Keratinocyte (primary cell): ENCODE results near the gene FAM120B. TPM values are rescaled to one million over a fixed set of nuclear protein-coding genes. Genes with fewer than 3 reads are reported as not detected.

Experiments used
- DNase-seq: peaks from one replicate; pipeline ENCODE4 v3.0.0-alpha.2; 2011; ENCODE audit warnings: low read depth, missing footprints, low spot score
- FAIRE-seq: peaks from 2 replicates; lab custom pipeline; 2011; peaks lifted over from hg19 to GRCh38; lab: Jason Lieb, UNC
- H2AFZ ChIP-seq: 2 replicates; pipeline ENCODE4 v1.6.0; 2012; ENCODE audit warnings: low read length, control low read depth, inconsistent platforms; ENCODE audit not compliant: control insufficient read depth
- H3K27ac ChIP-seq: 2 replicates; pipeline ENCODE4 v1.5.1; 2011; ENCODE audit warnings: low read length; ENCODE audit not compliant: control insufficient read depth, insufficient read depth
- H3K27me3 ChIP-seq: 3 replicates; pipeline ENCODE4 v1.6.0; 2011; ENCODE audit warnings: low read length; ENCODE audit not compliant: control insufficient read depth, insufficient read depth; ENCODE audit errors: extremely low read depth
- H3K36me3 ChIP-seq, 2 experiments: 2 replicates in 1 of 2; 3 replicates in 1 of 2; pipeline ENCODE4 v1.5.1; 2011; ENCODE audit warnings: low read length in 2 of 2, mild to moderate bottlenecking in 1 of 2; ENCODE audit not compliant: control insufficient read depth in 2 of 2, insufficient read depth in 2 of 2; ENCODE audit errors: extremely low read depth in 1 of 2
- H3K4me1 ChIP-seq: 3 replicates; pipeline ENCODE4 v1.5.1; 2011; ENCODE audit warnings: low read length; ENCODE audit not compliant: control insufficient read depth, insufficient read depth; ENCODE audit errors: extremely low read depth
- H3K4me2 ChIP-seq: 3 replicates; pipeline ENCODE4 v1.6.0; 2011; ENCODE audit warnings: low read depth, low read length; ENCODE audit not compliant: control insufficient read depth, insufficient read depth; ENCODE audit errors: extremely low read depth
- H3K4me3 ChIP-seq, 3 experiments: fragments of 200-600 bp in 1 of 3; sonication (generic) in 1 of 3; 2 replicates in 2 of 3; 3 replicates in 1 of 3; pipeline ENCODE4 v1.5.1; 2011 to 2016; ENCODE audit warnings: low read length in 3 of 3, mild to moderate bottlenecking in 3 of 3, control low read depth in 2 of 3, inconsistent platforms in 1 of 3, low read depth in 1 of 3, mixed read lengths in 1 of 3, mixed run types in 1 of 3, moderate library complexity in 1 of 3; ENCODE audit not compliant: control insufficient read depth in 2 of 3, insufficient read depth in 2 of 3; ENCODE audit errors: extremely low read depth in 1 of 3
- H3K79me2 ChIP-seq: 2 replicates; pipeline ENCODE4 v1.6.0; 2012; ENCODE audit warnings: low read length; ENCODE audit not compliant: control insufficient read depth, insufficient read depth
- H3K9ac ChIP-seq: 3 replicates; pipeline ENCODE4 v1.6.0; 2011; ENCODE audit warnings: low read length; ENCODE audit not compliant: control insufficient read depth, insufficient read depth; ENCODE audit errors: extremely low read depth
- H3K9me1 ChIP-seq: 3 replicates; pipeline ENCODE4 v1.6.0; 2011; ENCODE audit warnings: low read length; ENCODE audit not compliant: control insufficient read depth, insufficient read depth; ENCODE audit errors: extremely low read depth
- H3K9me3 ChIP-seq: 2 replicates; pipeline ENCODE4 v1.5.1; 2012; ENCODE audit warnings: low read depth, low read length; ENCODE audit not compliant: control insufficient read depth
- H4K20me1 ChIP-seq: 3 replicates; pipeline ENCODE4 v1.6.0; 2011; ENCODE audit warnings: low read length; ENCODE audit not compliant: control insufficient read depth, insufficient read depth; ENCODE audit errors: extremely low read depth
- CTCF ChIP-seq, 3 experiments: IDR thresholded peaks in 1 of 3; conservative IDR thresholded peaks in 1 of 3; optimal IDR thresholded peaks in 1 of 3; 2 replicates in 2 of 3; 3 replicates in 1 of 3; pipeline versions ENCODE3 to v1.5.1; 2011; ENCODE audit warnings: low read length in 3 of 3, mild to moderate bottlenecking in 3 of 3, moderate library complexity in 2 of 3, control low read depth in 1 of 3, inconsistent platforms in 1 of 3; ENCODE audit not compliant: insufficient read depth in 2 of 3; ENCODE audit errors: extremely low read depth in 1 of 3
- EZH2 ChIP-seq: IDR thresholded peaks from one replicate; pipeline ENCODE4 v1.6.1; 2012; ENCODE audit warnings: inconsistent platforms, mild to moderate bottlenecking, low read length, moderate library complexity
- dilution Hi-C: fragments of 300-500 bp; cut with MboI; formaldehyde crosslinking; loops from one replicate; pipeline ENCODE4 v1.7.0; 2020; ENCODE audit warnings: low sequenced_read_pairs; ENCODE audit not compliant: extremely low pct_ligation_motif_present
- polyA plus RNA-seq, 5 experiments: library from polyadenylated mRNA; depleted of rRNA in 3 of 5; stranded (reverse) in 3 of 5; stranded (forward) in 1 of 5; unstranded in 1 of 5; fragments of >200 nt; gene quantifications; 1 replicate in 1 of 5; 2 replicates in 3 of 5; 3 replicates in 1 of 5; pipeline versions ENCODE4 v1.2.1 to v1.2.3, GENCODE V29; 2011 to 2012; ENCODE audit warnings: missing spikeins in 2 of 5, low read depth in 1 of 5, low replicate concordance in 1 of 5

The FAM120B gene
- polyA plus RNA-seq, 1 donor (not counting 4 experiments of a cell fraction or from before 2014, with no cell fraction given), result 17.4 TPM

GRCh38 chr6:170449835-170450753, 143.5 kb downstream of the FAM120B start:
- H3K27me3 ChIP-seq, result no peaks in the 10 kb centered on the region
- H3K79me2 ChIP-seq, result no peaks in the 10 kb centered on the region
- FAIRE-seq (no peak), DNase-seq (no peak)
- H3K27ac ChIP-seq, result no peak overlapping the region
- H3K4me2 ChIP-seq, result no peak overlapping the region
- dilution Hi-C loops, result no loop called here
- TF ChIP-seq CTCF (optimal IDR thresholded peaks at IDR 0.05 in 1 of 3, IDR thresholded peaks at IDR 0.05 in 1 of 3, conservative IDR thresholded peaks at IDR 0.05 in 1 of 3; ENCODE audit: extremely low read depth in 1 of 3, insufficient read depth in 2 of 3, low read length in 3 of 3) (no peak), EZH2 (no peak)
- no peaks in the 10 kb centered on the region for H3K36me3 ChIP-seq
- no peak overlapping the region for H3K9ac ChIP-seq
- H2AFZ ChIP-seq, result no peak overlapping the region
- no peaks in the 10 kb centered on the region for H3K4me1 ChIP-seq
- no peaks in the 10 kb centered on the region for H4K20me1 ChIP-seq
- no peak overlapping the region for H3K4me3 ChIP-seq
- no peaks in the 10 kb centered on the region for H3K9me1 ChIP-seq
- peaks cover 3% of the 10 kb centered on the region for H3K9me3 ChIP-seq

- no peak overlapping the region for H3K4me3 ChIP-seq
- no peak overlapping the region for H3K27ac ChIP-seq
- no peak overlapping the region for H2AFZ ChIP-seq
- no peaks in the 10 kb centered on the region for H3K36me3 ChIP-seq
- H3K4me1 ChIP-seq, result no peaks in the 10 kb centered on the region
- no peaks in the 10 kb centered on the region for H3K79me2 ChIP-seq
- H3K4me2 ChIP-seq, result no peak overlapping the region
- FAIRE-seq, result no peak
- TF ChIP-seq EZH2, result no peak
- TF ChIP-seq CTCF (optimal IDR thresholded peaks at IDR 0.05 in 1 of 3, IDR thresholded peaks at IDR 0.05 in 1 of 3, conservative IDR thresholded peaks at IDR 0.05 in 1 of 3; ENCODE audit: extremely low read depth in 1 of 3, insufficient read depth in 2 of 3, low read length in 3 of 3), result no peak
- H3K27me3 ChIP-seq, result no peaks in the 10 kb centered on the region
- H3K9me1 ChIP-seq, result no peaks in the 10 kb centered on the region
- H3K9me3 ChIP-seq, result peaks cover 3% of the 10 kb centered on the region
- DNase-seq, result no peak
- dilution Hi-C loops, result no loop called here
- H3K9ac ChIP-seq, result no peak overlapping the region
- no peaks in the 10 kb centered on the region for H4K20me1 ChIP-seq
These were observed 144.6 kb downstream of the FAM120B start for GRCh38 chr6:170450916-170451761.
